ENCODE measurements around the gene DNM3. TPM values are rescaled to one million over a fixed set of nuclear protein-coding genes. Genes with fewer than 3 reads are reported as not detected.

DNM3 gene
- total and polyA plus RNA-seq, 2 experiments from 2014 or later: 0.11 to 1.4 TPM

- DNase-seq: no peak
- Histone ChIP-seq H2AFZ (no peak overlapping the region), H3K4me2 (ENCODE audit: unreplicated experiment) (no peak overlapping the region), H3K79me2 (ENCODE audit: insufficient read depth) (no peaks in the 10 kb centered on the region), H3K27ac (no peak overlapping the region), H4K20me1 (ENCODE audit: insufficient read depth) (no peaks in the 10 kb centered on the region), H3K9me2 (ENCODE audit: insufficient read depth) (no peaks in the 10 kb centered on the region), H3K9me3 (ENCODE audit: low read depth) (no peaks in the 10 kb centered on the region), H3F3A (ENCODE audit: insufficient read depth) (peaks cover 12% of the 10 kb centered on the region), H3K9ac (no peak overlapping the region), H3K4me3 (no peak overlapping the region), H3K36me3 (ENCODE audit: low read depth) (no peaks in the 10 kb centered on the region), H3K27me3 (replicated peaks; ENCODE audit: insufficient read depth) (no peaks in the 10 kb centered on the region), H3K4me1 (ENCODE audit: insufficient read depth) (peaks cover 23% of the 10 kb centered on the region)
- in situ Hi-C loops (cut with MboI): no loop called here
- 76% methylated on average over 4 of the region's 4 CpGs for WGBS, 2 experiments (ENCODE audit: low coverage in 1 of 2, low lambda C conversion rate in 2 of 2, missing lambda C conversion rate in 2 of 2)
- TF ChIP-seq EZH2 (IDR thresholded peaks at IDR 0.05; ENCODE audit: insufficient read depth, poor library complexity, severe bottlenecking) (no peak), EZH2phosphoT487 (IDR thresholded peaks at IDR 0.05; ENCODE audit: insufficient read depth, low read depth) (no peak)
These were observed 487.0 kb downstream of the DNM3 start for GRCh38 chr1:172328266-172328665.

GRCh38 chr1:172332230-172332629, 490.9 kb downstream of the DNM3 start:
- Histone ChIP-seq H3K79me2 (ENCODE audit: insufficient read depth) (no peaks in the 10 kb centered on the region), H3K4me3 (no peak overlapping the region), H3K9ac (no peak overlapping the region), H3K4me1 (ENCODE audit: insufficient read depth) (no peaks in the 10 kb centered on the region), H2AFZ (no peak overlapping the region), H3K36me3 (ENCODE audit: low read depth) (no peaks in the 10 kb centered on the region), H3K27me3 (replicated peaks; ENCODE audit: insufficient read depth) (no peaks in the 10 kb centered on the region), H3K9me2 (ENCODE audit: insufficient read depth) (no peaks in the 10 kb centered on the region), H3K4me2 (ENCODE audit: unreplicated experiment) (no peak overlapping the region), H3K27ac (no peak overlapping the region), H3K9me3 (ENCODE audit: low read depth) (no peaks in the 10 kb centered on the region), H4K20me1 (ENCODE audit: insufficient read depth) (no peaks in the 10 kb centered on the region), H3F3A (ENCODE audit: insufficient read depth) (no peaks in the 10 kb centered on the region)
- in situ Hi-C loops (cut with MboI): no loop called here
- no peak for TF ChIP-seq EZH2phosphoT487 (IDR thresholded peaks at IDR 0.05; ENCODE audit: insufficient read depth, low read depth)
- no peak for TF ChIP-seq EZH2 (IDR thresholded peaks at IDR 0.05; ENCODE audit: insufficient read depth, poor library complexity, severe bottlenecking)
- 83 to 91% methylated on average over 4 of the region's 4 CpGs for WGBS, 2 experiments (ENCODE audit: low coverage in 1 of 2, low lambda C conversion rate in 2 of 2, missing lambda C conversion rate in 2 of 2)
- DNase-seq: no peak

- no peaks in the 10 kb centered on the region for H3K9me3 ChIP-seq (ENCODE audit: low read depth)
- no peak overlapping the region for H3K9ac ChIP-seq
- no peak overlapping the region for H3K4me2 ChIP-seq (ENCODE audit: unreplicated experiment)
- no peaks in the 10 kb centered on the region for H3F3A ChIP-seq (ENCODE audit: insufficient read depth)
- TF ChIP-seq EZH2phosphoT487 (IDR thresholded peaks at IDR 0.05; ENCODE audit: insufficient read depth, low read depth): no peak
- no peak for TF ChIP-seq EZH2 (IDR thresholded peaks at IDR 0.05; ENCODE audit: insufficient read depth, poor library complexity, severe bottlenecking)
- H3K4me1 ChIP-seq (ENCODE audit: insufficient read depth): no peaks in the 10 kb centered on the region
- no peak overlapping the region for H2AFZ ChIP-seq
- in situ Hi-C loops (cut with MboI): no loop called here
- no peaks in the 10 kb centered on the region for H3K79me2 ChIP-seq (ENCODE audit: insufficient read depth)
- H3K27me3 ChIP-seq (replicated peaks; ENCODE audit: insufficient read depth): no peaks in the 10 kb centered on the region
- H3K4me3 ChIP-seq: no peak overlapping the region
- no peaks in the 10 kb centered on the region for H3K36me3 ChIP-seq (ENCODE audit: low read depth)
- no peaks in the 10 kb centered on the region for H4K20me1 ChIP-seq (ENCODE audit: insufficient read depth)
- no peak for DNase-seq
- H3K27ac ChIP-seq: no peak overlapping the region
- H3K9me2 ChIP-seq (ENCODE audit: insufficient read depth): no peaks in the 10 kb centered on the region
These were observed 494.1 kb downstream of the DNM3 start for GRCh38 chr1:172335377-172335776.

- Histone ChIP-seq H3K9me2 (ENCODE audit: insufficient read depth) (no peaks in the 10 kb centered on the region), H3K36me3 (ENCODE audit: low read depth) (no peaks in the 10 kb centered on the region), H3K4me1 (ENCODE audit: insufficient read depth) (peaks cover 12% of the 10 kb centered on the region), H2AFZ (no peak overlapping the region), H3K9ac (no peak overlapping the region), H3F3A (ENCODE audit: insufficient read depth) (peaks cover 17% of the 10 kb centered on the region), H4K20me1 (ENCODE audit: insufficient read depth) (no peaks in the 10 kb centered on the region), H3K4me3 (no peak overlapping the region), H3K4me2 (ENCODE audit: unreplicated experiment) (no peak overlapping the region), H3K27me3 (replicated peaks; ENCODE audit: insufficient read depth) (no peaks in the 10 kb centered on the region), H3K27ac (no peak overlapping the region), H3K79me2 (ENCODE audit: insufficient read depth) (no peaks in the 10 kb centered on the region), H3K9me3 (ENCODE audit: low read depth) (no peaks in the 10 kb centered on the region)
- TF ChIP-seq EZH2 (IDR thresholded peaks at IDR 0.05; ENCODE audit: insufficient read depth, poor library complexity, severe bottlenecking) (no peak), EZH2phosphoT487 (IDR thresholded peaks at IDR 0.05; ENCODE audit: insufficient read depth, low read depth) (no peak)
- 81 to 82% methylated on average over 4 of the region's 4 CpGs for WGBS, 2 experiments (ENCODE audit: low coverage in 1 of 2, low lambda C conversion rate in 2 of 2, missing lambda C conversion rate in 2 of 2)
- DNase-seq: no peak
- in situ Hi-C loops (cut with MboI): no loop called here
These were observed 497.0 kb downstream of the DNM3 start for GRCh38 chr1:172338295-172338735.

GRCh38 chr1:172339842-172340241, 498.5 kb downstream of the DNM3 start:
- TF ChIP-seq EZH2phosphoT487 (IDR thresholded peaks at IDR 0.05; ENCODE audit: insufficient read depth, low read depth) (no peak), EZH2 (IDR thresholded peaks at IDR 0.05; ENCODE audit: insufficient read depth, poor library complexity, severe bottlenecking) (no peak)
- no peak for DNase-seq

More at GRCh38 chr1:172339842-172340241, 498.5 kb downstream of the DNM3 start:
- no peak overlapping the region for H3K4me3 ChIP-seq
- H3K9me2 ChIP-seq (ENCODE audit: insufficient read depth): no peaks in the 10 kb centered on the region
- H3K27ac ChIP-seq: no peak overlapping the region
- H3K36me3 ChIP-seq (ENCODE audit: low read depth): no peaks in the 10 kb centered on the region
- H3K79me2 ChIP-seq (ENCODE audit: insufficient read depth): no peaks in the 10 kb centered on the region
- no peak overlapping the region for H3K9ac ChIP-seq
- no peak overlapping the region for H3K4me2 ChIP-seq (ENCODE audit: unreplicated experiment)
- in situ Hi-C loops (cut with MboI): no loop called here
- no peaks in the 10 kb centered on the region for H4K20me1 ChIP-seq (ENCODE audit: insufficient read depth)
- H3K27me3 ChIP-seq (replicated peaks; ENCODE audit: insufficient read depth): no peaks in the 10 kb centered on the region
- no peaks in the 10 kb centered on the region for H3K9me3 ChIP-seq (ENCODE audit: low read depth)
- H3F3A ChIP-seq (ENCODE audit: insufficient read depth): peaks cover 32% of the 10 kb centered on the region
- peaks cover 22% of the 10 kb centered on the region for H3K4me1 ChIP-seq (ENCODE audit: insufficient read depth)
- no peak overlapping the region for H2AFZ ChIP-seq

Measured in GM23248 (cell line).